H1 (cell line): ENCODE results near the gene LDLR. TPM values are rescaled to one million over a fixed set of nuclear protein-coding genes. Genes with fewer than 3 reads are reported as not detected.

Source experiments
- CTCF ChIA-PET: fragments of 300-600 bp; sonication (Branson Sonifier 250); formaldehyde crosslinking; loops from one replicate; lab custom pipeline; 2021; ENCODE audit not compliant: partially characterized antibody; lab: Charles Lee
- POLR2A ChIA-PET: fragments of 300-600 bp; sonication (Branson Sonifier 250); formaldehyde crosslinking; loops from one replicate; lab custom pipeline; 2021; ENCODE audit warnings: inconsistent platforms; ENCODE audit not compliant: partially characterized antibody; lab: Charles Lee
- DNase-seq, 2 experiments: peaks; one replicate each; pipeline versions ENCODE4 v3.0.0 to v3.0.0-alpha.2; 2010 to 2022; ENCODE audit warnings: low spot score in 2 of 2, low read depth in 1 of 2, mixed read lengths in 1 of 2
- FAIRE-seq: peaks from 2 replicates; lab custom pipeline; 2011; peaks lifted over from hg19 to GRCh38; lab: Jason Lieb, UNC
- H2AFZ ChIP-seq: 2 replicates; pipeline ENCODE4 v1.8.1; 2012; ENCODE audit warnings: low read length, inconsistent platforms
- H2AK5ac ChIP-seq: 2 replicates; pipeline ENCODE4 v1.6.1; 2013; ENCODE audit warnings: low read depth, low read length
- H2BK120ac ChIP-seq: replicated peaks from 2 replicates; pipeline ENCODE3; 2013; ENCODE audit warnings: low read depth, low read length, inconsistent platforms
- H2BK12ac ChIP-seq: 2 replicates; pipeline ENCODE4 v1.6.1; 2013; ENCODE audit warnings: low read depth, low read length
- H2BK15ac ChIP-seq: 2 replicates; pipeline ENCODE4 v1.6.1; 2013; ENCODE audit warnings: low read length
- H2BK20ac ChIP-seq: 2 replicates; pipeline ENCODE4 v1.6.1; 2013; ENCODE audit warnings: low read length
- H2BK5ac ChIP-seq: 2 replicates; pipeline ENCODE4 v1.6.1; 2013; ENCODE audit warnings: low read depth, low read length
- H3K14ac ChIP-seq: 2 replicates; pipeline ENCODE4 v1.6.1; 2013; ENCODE audit warnings: inconsistent platforms; ENCODE audit not compliant: insufficient read length
- H3K18ac ChIP-seq: 2 replicates; pipeline ENCODE4 v1.6.1; 2013; ENCODE audit warnings: low read length; ENCODE audit errors: extremely low read depth
- H3K23ac ChIP-seq: 2 replicates; pipeline ENCODE4 v1.6.1; 2013; ENCODE audit warnings: inconsistent platforms; ENCODE audit not compliant: insufficient read length
- H3K23me2 ChIP-seq: 2 replicates; pipeline ENCODE4 v1.6.1; 2013; ENCODE audit warnings: low read depth, low read length
- H3K27ac ChIP-seq: 2 replicates; pipeline ENCODE4 v1.6.1; 2011; ENCODE audit warnings: low read depth, low read length, inconsistent platforms
- H3K27me3 ChIP-seq, 4 experiments: replicated peaks in 1 of 4; 1 replicate in 1 of 4; 2 replicates in 3 of 4; pipeline versions ENCODE4 v1.6.1 to v1.8.1; 2011 to 2013; ENCODE audit warnings: low read length in 3 of 4, mild to moderate bottlenecking in 3 of 4, inconsistent platforms in 2 of 4, mixed read lengths in 2 of 4, moderate library complexity in 1 of 4; ENCODE audit not compliant: control insufficient read depth in 3 of 4, insufficient read depth in 3 of 4; ENCODE audit errors: extremely low read depth in 1 of 4
- H3K36me3 ChIP-seq, 4 experiments: 2 replicates each; pipeline versions ENCODE4 v1.6.1 to v1.8.1; 2011 to 2013; ENCODE audit warnings: mild to moderate bottlenecking in 4 of 4, low read length in 3 of 4, moderate library complexity in 2 of 4, control low read depth in 1 of 4, inconsistent platforms in 1 of 4; ENCODE audit not compliant: insufficient read depth in 4 of 4, control insufficient read depth in 2 of 4
- H3K4ac ChIP-seq: replicated peaks from 2 replicates; pipeline ENCODE3; 2013; ENCODE audit warnings: low read length, low read depth, mixed read lengths, inconsistent platforms; ENCODE audit not compliant: insufficient read length
- H3K4me1 ChIP-seq, 4 experiments: replicated peaks in 1 of 4; 1 replicate in 1 of 4; 2 replicates in 3 of 4; pipeline versions ENCODE4 v1.6.1 to v1.8.1; 2011 to 2013; ENCODE audit warnings: low read length in 3 of 4, inconsistent platforms in 2 of 4, mixed read lengths in 1 of 4; ENCODE audit not compliant: insufficient read depth in 4 of 4, control insufficient read depth in 3 of 4
- H3K4me2 ChIP-seq, 2 experiments: 2 replicates each; pipeline versions ENCODE4 v1.6.1 to v1.8.1; 2011 to 2013; ENCODE audit warnings: low read depth in 2 of 2, low read length in 2 of 2, control low read depth in 1 of 2, inconsistent platforms in 1 of 2, mild to moderate bottlenecking in 1 of 2; ENCODE audit not compliant: insufficient read depth in 1 of 2
- H3K4me3 ChIP-seq, 4 experiments: fragments of 200-600, 300-600 bp in 1 of 4; sonication (generic), shearing (Covaris generic), sonication (Bioruptor Twin) in 1 of 4; 2 replicates each; pipeline versions ENCODE4 v1.5.1 to v1.8.1; 2011 to 2016; ENCODE audit warnings: low read length in 4 of 4, low read depth in 3 of 4, control low read depth in 2 of 4, inconsistent platforms in 2 of 4, mild to moderate bottlenecking in 2 of 4, mixed read lengths in 1 of 4, moderate library complexity in 1 of 4; ENCODE audit not compliant: insufficient read depth in 2 of 4; ENCODE audit errors: extremely low read depth in 1 of 4
- H3K56ac ChIP-seq: replicated peaks from 2 replicates; pipeline ENCODE3; 2013; ENCODE audit warnings: low read depth, mild to moderate bottlenecking, mixed read lengths, low read length, inconsistent platforms; ENCODE audit not compliant: insufficient read length
- H3K79me1 ChIP-seq: 2 replicates; pipeline ENCODE4 v1.6.1; 2013; ENCODE audit warnings: low read depth, low read length, control low read depth
- H3K79me2 ChIP-seq, 2 experiments: 2 replicates each; pipeline versions ENCODE4 v1.6.1 to v1.8.1; 2012 to 2013; ENCODE audit warnings: low read length in 2 of 2, mild to moderate bottlenecking in 2 of 2, inconsistent platforms in 1 of 2; ENCODE audit not compliant: insufficient read depth in 2 of 2, control insufficient read depth in 1 of 2
- H3K9ac ChIP-seq, 4 experiments: replicated peaks in 1 of 4; 1 replicate in 1 of 4; 2 replicates in 3 of 4; pipeline versions ENCODE4 v1.6.1 to v1.8.1; 2011 to 2013; ENCODE audit warnings: low read depth in 3 of 4, low read length in 3 of 4, control low read depth in 2 of 4, mild to moderate bottlenecking in 2 of 4, moderate library complexity in 2 of 4, inconsistent platforms in 1 of 4; ENCODE audit errors: extremely low read depth in 1 of 4
- H3K9me3 ChIP-seq, 2 experiments: 2 replicates each; pipeline versions ENCODE4 v1.6.1 to v1.8.1; 2012 to 2013; ENCODE audit warnings: mild to moderate bottlenecking in 2 of 2, moderate library complexity in 2 of 2, control low read depth in 1 of 2, inconsistent platforms in 1 of 2, low read depth in 1 of 2, low read length in 1 of 2, mixed read lengths in 1 of 2; ENCODE audit not compliant: insufficient read depth in 2 of 2
- H4K20me1 ChIP-seq, 2 experiments: replicated peaks in 1 of 2; 2 replicates each; pipeline versions ENCODE3 to v1.8.1; 2011 to 2013; ENCODE audit warnings: inconsistent platforms in 2 of 2, low read length in 2 of 2, mild to moderate bottlenecking in 1 of 2; ENCODE audit not compliant: insufficient read depth in 2 of 2, control insufficient read depth in 1 of 2
- H4K5ac ChIP-seq: 2 replicates; pipeline ENCODE4 v1.6.1; 2013; ENCODE audit warnings: low read length, low read depth, mixed read lengths, inconsistent platforms; ENCODE audit not compliant: insufficient read length
- H4K8ac ChIP-seq: 2 replicates; pipeline ENCODE4 v1.8.0; 2013; ENCODE audit warnings: mild to moderate bottlenecking, moderate library complexity, low read length, inconsistent platforms; ENCODE audit not compliant: insufficient read depth; ENCODE audit errors: extremely low read depth
- H4K91ac ChIP-seq: replicated peaks from 2 replicates; pipeline ENCODE3; 2013; ENCODE audit warnings: low read length, mixed read lengths, inconsistent platforms; ENCODE audit not compliant: insufficient read length
- CREB1 ChIP-seq: IDR thresholded peaks from 2 replicates; pipeline ENCODE4 v1.6.1; 2012; ENCODE audit warnings: inconsistent platforms
- RBBP5 ChIP-seq: IDR thresholded peaks from 2 replicates; pipeline ENCODE4 v1.7.1; 2012; ENCODE audit warnings: low read depth, mild to moderate bottlenecking, inconsistent platforms, low read length, moderate library complexity, borderline replicate concordance
- WGBS, 2 experiments: shearing (Covaris generic) in 1 of 2; methylation state at CpG; one replicate each; pipeline versions ENCODE4 v1.1.6 to v1.1.7; 2013 to 2015; ENCODE audit warnings: low lambda C conversion rate in 2 of 2, mixed read lengths in 2 of 2, inconsistent platforms in 1 of 2, low coverage in 1 of 2, missing lambda C conversion rate in 1 of 2; ENCODE audit not compliant: insufficient replicate concordance in 2 of 2, insufficient coverage in 1 of 2, insufficient read length in 1 of 2; ENCODE audit errors: extremely low coverage in 1 of 2, missing lambda C conversion rate in 1 of 2; 5-methylcytosine and 5-hydroxymethylcytosine counted together
- polyA plus RNA-seq, 7 experiments: library from polyadenylated mRNA; depleted of rRNA in 3 of 7; stranded (reverse) in 5 of 7; unstranded in 2 of 7; fragments of >200 nt in 5 of 7; fragments of 200-250 nt in 2 of 7; gene quantifications; 1 replicate in 5 of 7; 2 replicates in 1 of 7; 4 replicates in 1 of 7; pipeline versions ENCODE4 v1.2.1 to v1.2.3, GENCODE V29; 2011 to 2013; ENCODE audit warnings: missing spikeins in 2 of 7, mixed read lengths in 2 of 7
- total RNA-seq: library from RNA; stranded (reverse); fragmentation: NEBNext Ultra II Directional; extraction: Animal tissue kit (Norgen Biotek cat#: 25700); gene quantifications from 2 replicates; pipeline ENCODE4 v1.2.1, GENCODE V29; 2021

The LDLR gene
- total and polyA plus RNA-seq, 2 of the 8 experiments (the other 6 are each of a cell fraction or from before 2014, with no cell fraction given), result 70.1 to 118 TPM

DNA sequence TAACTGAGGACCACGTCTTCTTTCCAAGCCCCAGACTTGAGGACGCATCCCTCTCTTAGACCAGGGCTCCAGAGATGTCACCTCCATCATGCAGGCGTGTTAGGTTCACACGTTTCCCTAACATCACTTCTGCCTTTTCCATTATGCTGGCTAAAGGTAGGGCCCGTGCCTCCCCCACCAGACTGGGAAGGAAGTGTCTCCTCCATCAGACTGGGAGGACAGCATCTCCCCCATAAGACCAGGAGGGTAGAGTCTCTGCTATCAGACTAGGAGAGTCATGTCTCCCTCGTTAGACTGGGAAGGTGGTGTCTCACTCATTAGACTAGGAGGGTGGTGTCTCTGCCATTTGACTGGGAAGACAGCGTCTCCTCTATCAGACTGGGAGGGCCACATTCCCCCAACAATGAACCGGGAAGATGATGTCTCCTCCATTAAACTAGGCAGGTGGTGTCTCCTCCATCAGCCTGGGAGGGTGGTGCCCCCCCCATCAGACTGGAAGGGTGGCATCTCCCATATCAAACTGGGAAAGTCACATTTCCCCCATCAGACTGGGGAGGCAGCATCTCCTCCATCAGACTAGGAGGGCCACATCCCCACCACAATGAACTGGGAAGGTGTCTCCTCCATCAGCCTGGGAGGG is 84.4 kb downstream of the LDLR start:
- H4K8ac ChIP-seq, result no peak overlapping the region

More for the DNA sequence above, 84.4 kb downstream of the LDLR start:
- no peaks in the 10 kb centered on the region for H3K9me3 ChIP-seq
- no peaks in the 10 kb centered on the region for H3K79me2 ChIP-seq
- no peak overlapping the region for H3K4ac ChIP-seq
- 87% methylated on average over 8 of the region's 8 CpGs; no CpG with 5 or more reads in 1 of the 2 experiments for WGBS, 2 experiments
- no peak overlapping the region for H2BK120ac ChIP-seq
- no peak overlapping the region for H4K5ac ChIP-seq
- H3K27ac ChIP-seq, result no peak overlapping the region
- H2BK12ac ChIP-seq, result no peak overlapping the region
- no peak overlapping the region for H3K23ac ChIP-seq
- no peak overlapping the region for H3K18ac ChIP-seq
- no peaks in the 10 kb centered on the region for H3K27me3 ChIP-seq
- DNase-seq, result no peak
- H2BK20ac ChIP-seq, result no peak overlapping the region
- ChIA-PET CTCF (interaction anchor here (1.6 kb wide), 1 partner anchor 69 kb away, joined by 4 read pairs; no protein-coding TSS in a partner anchor), POLR2A (no interaction called here)
- H3K14ac ChIP-seq, result no peak overlapping the region
- no peak overlapping the region for H3K9ac ChIP-seq
- H3K56ac ChIP-seq, result no peak overlapping the region
- H2BK15ac ChIP-seq, result no peak overlapping the region
- H4K20me1 ChIP-seq, result no peaks in the 10 kb centered on the region
- H3K36me3 ChIP-seq, result peaks cover 0 to 38% (median 17%) of the 10 kb centered on the region in 4 experiments; a peak in 6 of 8 replicates
- no peak overlapping the region for H4K91ac ChIP-seq
- no peaks in the 10 kb centered on the region for H3K4me1 ChIP-seq
- no peaks in the 10 kb centered on the region for H3K23me2 ChIP-seq
- H2AK5ac ChIP-seq, result no peak overlapping the region
- no peak overlapping the region for H3K4me2 ChIP-seq
- no peak overlapping the region for H2AFZ ChIP-seq
- TF ChIP-seq RBBP5, result no peak
- TF ChIP-seq CREB1, result no peak
- H2BK5ac ChIP-seq, result no peak overlapping the region; the same call in 1 of the 2 replicates
- no peaks in the 10 kb centered on the region; the same call in 1 of the 2 replicates for H3K79me1 ChIP-seq
- FAIRE-seq, result no peak
- H3K4me3 ChIP-seq, result no peak overlapping the region
